GM18861 (cell line): ENCODE data around the gene PCOLCE2.
A peak's percentile ranks its signal among the peaks of the same experiment; 100 is the strongest.
"Not testable (repeated sequence)": the region's sequence is repeated elsewhere in the genome, so short reads cannot be mapped to it uniquely, and the experiment has no call there.

Experiments
- ATAC-seq: cut with Tn5 transposase; IDR thresholded peaks from one replicate; pipeline ENCODE4 v1.9.1; 2021; ENCODE audit not compliant: unreplicated experiment

Gene PCOLCE2

DNA sequence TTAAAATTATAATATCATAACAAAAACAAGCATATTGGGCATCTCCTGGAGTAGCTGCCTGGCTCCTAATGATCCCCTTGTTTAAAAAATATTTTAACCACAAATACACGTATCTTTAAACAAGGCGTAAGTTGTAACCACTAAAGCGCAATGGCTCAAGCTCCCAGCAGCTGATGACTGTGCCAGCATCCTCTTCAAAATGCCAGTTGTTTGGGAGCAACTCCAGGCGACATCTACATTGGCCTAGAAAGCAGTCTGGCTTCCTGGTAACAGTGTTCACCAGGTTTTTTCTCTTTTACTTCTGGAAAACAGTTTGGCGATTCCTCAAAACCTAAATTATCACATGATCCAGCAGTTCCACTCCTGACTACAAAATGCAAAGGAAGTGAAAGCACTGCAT lies 13.8 kb downstream of the PCOLCE2 start:
- no peak for ATAC-seq

- not testable (repeated sequence) for ATAC-seq
Measured at GRCh38 chr3:142868382-142868781, 20.5 kb downstream of the PCOLCE2 start.

- ATAC-seq: no peak
Measured at GRCh38 chr3:142866841-142867631, 21.8 kb downstream of the PCOLCE2 start.

- no peak for ATAC-seq
Measured at GRCh38 chr3:142863930-142864920, 24.7 kb downstream of the PCOLCE2 start.

GRCh38 chr3:142863010-142863817 lies 25.7 kb downstream of the PCOLCE2 start:
- ATAC-seq: no peak

DNA sequence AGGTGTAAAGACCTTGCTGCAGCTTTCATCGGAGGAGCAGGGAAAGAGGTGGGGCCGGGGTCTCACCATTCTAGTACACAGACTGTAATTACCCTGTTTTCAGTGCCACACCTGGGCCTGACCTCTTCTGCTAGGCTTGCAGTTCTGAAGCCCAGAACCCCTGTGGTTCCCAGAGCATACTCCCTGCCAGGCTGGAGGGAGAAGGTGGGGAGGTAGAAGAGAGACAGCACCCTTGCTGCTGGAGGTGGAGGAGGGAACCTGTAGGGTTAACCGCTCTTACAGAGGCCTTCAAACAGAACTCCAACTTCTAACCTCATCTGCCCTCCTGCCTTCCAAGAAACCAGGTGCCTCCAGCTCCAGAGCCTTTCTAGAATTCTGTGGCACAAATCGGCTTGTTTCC lies 27.0 kb downstream of the PCOLCE2 start:
- no peak for ATAC-seq

GRCh38 chr3:142858043-142858442 lies 30.8 kb downstream of the PCOLCE2 start:
- ATAC-seq: no peak

DNA sequence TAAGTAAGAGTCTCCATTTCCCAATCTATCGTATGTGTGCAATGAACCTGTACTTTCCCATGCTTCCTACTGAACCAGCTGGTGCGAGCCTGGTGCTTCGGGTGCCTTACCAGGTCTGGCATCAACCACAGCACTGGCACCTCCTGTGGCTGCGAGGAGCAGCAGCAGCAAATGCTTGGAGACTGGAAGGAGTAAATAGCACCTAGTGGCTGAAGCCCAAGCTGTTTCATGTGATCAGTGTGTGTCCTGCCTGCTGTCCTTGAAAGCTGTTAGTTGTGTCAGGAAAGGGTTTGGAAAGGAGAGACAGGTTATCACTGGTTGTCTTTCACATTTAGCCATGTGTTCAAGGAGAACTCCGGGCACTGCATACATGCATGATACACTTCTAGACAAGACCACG lies 31.8 kb downstream of the PCOLCE2 start:
- ATAC-seq: no peak

GRCh38 chr3:142853270-142854168 lies 35.4 kb downstream of the PCOLCE2 start:
- peak; percentile 34 for ATAC-seq

GRCh38 chr3:142852009-142852408 lies 36.9 kb downstream of the PCOLCE2 start:
- no peak for ATAC-seq

DNA sequence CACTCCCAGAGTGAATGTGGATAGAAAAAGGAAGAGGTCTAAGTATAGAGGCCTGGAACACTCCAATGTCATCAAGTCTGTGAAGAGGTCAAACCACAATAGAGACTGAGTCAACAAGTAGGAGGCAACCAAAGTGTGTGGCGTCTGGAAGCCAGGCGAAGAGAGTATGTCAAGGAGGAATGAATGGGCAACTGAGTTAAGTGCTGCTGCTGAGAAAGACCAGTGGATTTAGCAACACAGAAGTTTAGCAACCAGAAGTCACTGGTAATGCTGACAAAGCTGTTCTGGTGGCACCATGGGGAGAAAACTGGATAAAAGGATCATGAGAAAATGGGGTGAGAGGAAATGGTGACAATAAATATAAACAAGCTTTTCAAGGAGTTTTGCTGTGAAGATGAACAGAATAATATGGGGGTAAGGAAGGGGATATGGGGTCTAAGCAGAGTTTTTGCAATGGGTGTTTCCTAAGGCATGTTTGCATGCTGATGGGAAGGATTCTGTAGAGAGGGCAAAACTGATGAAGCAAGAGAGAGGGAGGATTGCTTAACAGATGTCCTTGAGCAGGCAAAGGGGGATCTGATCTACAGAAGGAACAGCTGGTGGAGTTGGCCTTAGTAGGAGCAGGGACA lies 38.4 kb downstream of the PCOLCE2 start:
- ATAC-seq: no peak

DNA sequence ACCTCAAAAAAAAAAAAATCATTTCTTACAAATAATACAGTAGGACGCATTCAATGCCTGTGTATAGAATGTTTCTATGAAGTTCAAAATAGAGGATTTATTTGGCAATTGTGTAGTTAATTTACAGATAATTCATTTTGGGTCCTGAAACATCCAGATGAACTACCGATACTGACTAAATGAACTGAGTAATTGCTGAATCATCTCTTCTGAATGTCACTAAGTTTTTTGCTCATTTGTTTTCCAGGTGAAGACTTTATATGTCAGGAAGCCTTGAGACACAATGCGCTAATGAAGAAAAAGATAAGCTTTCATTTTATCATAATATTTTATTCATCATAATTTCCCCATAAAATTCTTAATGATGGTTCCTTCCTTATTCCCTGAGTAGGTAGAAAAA lies 39.7 kb downstream of the PCOLCE2 start:
- no peak for ATAC-seq

- ATAC-seq: no peak
Measured at GRCh38 chr3:142846779-142847577, 41.9 kb downstream of the PCOLCE2 start.

DNA sequence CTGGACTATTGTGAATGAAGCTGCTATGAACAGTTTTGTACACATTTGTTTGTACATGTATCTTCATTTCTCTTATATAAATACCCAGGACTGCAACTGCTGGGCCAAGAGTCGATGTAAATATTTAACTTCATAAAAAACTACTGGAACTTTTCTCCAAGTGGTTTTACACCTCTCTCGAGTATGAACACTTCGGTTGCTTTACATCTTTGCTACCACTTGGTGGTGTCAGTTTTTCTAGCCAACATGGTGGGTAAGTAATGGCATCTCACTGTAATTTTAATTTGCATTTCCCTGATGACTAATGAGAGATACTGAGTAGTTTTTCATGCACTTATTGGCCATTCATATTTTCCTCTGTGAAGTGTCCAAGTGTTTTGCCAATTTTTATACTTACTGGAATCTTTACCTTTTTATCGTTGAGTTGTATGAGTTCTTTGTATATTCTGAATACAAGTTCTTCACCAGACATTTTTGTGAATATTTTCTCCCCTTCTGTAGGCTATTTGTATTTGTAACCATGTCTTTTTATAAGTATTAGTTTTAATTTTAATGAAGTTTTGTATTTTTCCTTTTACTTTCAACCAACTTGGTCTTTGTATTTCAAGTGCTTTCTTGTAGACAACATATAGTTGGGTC lies 44.4 kb downstream of the PCOLCE2 start:
- ATAC-seq: peak; percentile 46

DNA sequence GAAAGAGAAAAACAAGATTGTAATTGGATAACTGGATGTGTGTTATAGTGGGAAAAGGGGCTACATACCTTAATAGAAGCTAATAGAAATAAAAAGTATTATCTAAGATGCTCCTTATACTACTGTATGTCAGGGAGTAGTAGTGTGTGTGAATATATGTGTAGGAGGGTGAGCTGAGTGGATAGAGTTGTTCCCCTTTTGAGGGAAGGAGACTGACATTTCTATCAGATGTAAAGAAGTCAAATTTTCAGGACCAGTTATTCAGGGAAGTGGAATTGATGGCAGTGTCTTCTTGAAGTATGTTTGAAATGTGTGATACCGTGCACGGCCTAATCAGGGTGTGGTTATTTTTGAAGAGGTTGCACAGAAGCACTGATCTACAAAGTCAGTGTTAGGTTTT lies 49.1 kb downstream of the PCOLCE2 start:
- ATAC-seq: no peak

- no peak for ATAC-seq
Measured at GRCh38 chr3:142837526-142837925, 51.4 kb downstream of the PCOLCE2 start.

DNA sequence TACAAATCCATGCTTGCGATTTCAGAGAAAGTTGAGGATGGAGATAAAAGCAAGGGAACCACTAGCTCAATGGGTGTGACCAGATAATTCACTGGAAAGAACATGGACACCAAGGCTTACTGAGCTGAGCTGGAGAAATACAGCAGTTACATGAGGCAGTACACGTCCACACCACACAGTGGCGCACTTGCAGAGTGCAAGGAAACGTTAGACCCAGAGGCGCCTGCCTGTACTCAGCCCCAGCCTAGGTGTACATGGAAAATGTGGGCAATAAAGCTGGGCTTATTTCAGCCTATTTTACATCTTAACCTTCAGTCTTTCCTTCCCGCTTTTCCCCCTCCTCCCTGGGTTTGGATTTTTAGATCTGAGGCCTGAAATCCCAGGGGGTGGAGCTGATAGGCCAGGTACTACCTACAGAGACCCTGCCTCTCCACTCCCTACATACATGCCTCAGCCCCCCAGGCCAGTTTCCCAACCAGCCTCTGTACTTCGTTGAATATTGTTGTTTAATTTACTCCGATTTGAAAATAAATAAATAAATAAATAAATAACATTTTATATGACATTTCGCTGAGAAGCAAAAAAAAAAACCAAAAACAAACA lies 60.1 kb downstream of the PCOLCE2 start:
- peak; percentile 98 for ATAC-seq

DNA sequence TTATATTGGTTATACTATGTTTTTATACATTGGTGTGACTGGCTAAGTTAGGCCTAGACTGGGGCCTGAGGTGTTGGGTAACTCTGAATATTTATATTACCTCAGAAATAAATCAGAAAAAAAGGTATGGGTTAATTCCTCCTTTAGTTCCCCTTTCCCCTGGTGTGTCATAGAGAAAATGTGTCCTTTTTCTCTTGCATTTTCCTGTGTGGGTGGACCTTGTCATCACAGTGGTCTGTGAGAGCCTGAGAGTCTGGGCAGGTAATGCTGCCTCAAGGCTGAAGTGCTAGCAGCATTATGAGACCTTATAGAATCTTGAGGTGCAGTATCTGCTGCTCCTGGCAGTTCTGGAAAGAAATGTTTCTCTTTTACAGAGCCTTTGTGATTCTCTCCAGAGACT lies 69.7 kb downstream of the PCOLCE2 start:
- no peak for ATAC-seq
